ENCODE measurements around the gene PRKAG2. TPM values are rescaled to one million over a fixed set of nuclear protein-coding genes. Genes with fewer than 3 reads are reported as not detected.

Gene PRKAG2
- total and polyA plus RNA-seq, 2 of the 13 experiments (the other 11 are each of a cell fraction or from before 2014, with no cell fraction given), result 0.90 to 1.3 TPM

DNA sequence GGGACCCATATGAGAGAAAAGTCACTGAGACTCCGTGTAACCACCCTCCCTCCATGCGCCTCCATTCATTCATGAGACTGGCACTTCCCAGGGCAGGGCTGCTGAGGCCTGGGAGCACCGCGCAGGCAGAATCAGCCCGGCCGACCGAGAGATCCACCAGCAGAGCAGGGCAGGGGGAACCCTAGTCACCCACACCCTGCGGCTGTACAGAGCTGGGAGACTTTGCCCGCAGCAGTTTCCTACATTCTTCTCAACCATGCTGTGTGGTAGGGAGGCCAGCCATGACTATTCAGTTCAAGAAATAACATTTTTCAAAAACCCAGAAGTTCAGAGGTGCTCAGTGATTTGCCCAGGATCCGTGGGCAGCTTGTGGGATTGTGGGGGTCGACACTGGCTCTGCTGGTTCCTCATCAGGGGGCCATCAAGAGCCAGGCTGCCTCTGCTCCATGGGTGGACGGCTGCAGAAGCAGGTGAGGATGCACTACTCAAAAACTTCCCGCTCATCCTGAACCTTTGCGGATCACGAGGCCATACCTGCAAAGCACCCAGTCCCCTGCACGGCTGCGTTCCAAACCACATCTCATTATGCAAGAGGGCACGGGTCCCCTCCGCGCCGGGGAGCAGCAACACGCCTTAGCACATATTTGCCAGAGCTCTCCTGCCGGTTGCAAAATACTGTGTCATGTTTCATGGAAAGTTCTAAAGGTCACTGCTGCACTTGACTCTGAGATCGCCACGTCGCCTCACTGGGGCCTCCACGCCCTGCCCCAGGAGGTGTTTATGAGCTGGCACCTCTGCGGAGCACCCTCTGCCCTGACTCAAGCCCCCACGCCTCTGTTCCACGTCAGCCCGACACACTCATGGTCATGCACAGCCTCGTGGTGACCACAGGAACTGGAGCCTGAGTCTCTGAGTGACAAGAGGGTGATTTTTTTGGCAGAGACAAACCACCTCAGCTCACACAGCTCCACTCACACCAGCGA is 132.0 kb downstream of the PRKAG2 start (continued):
- TF ChIP-seq ZNF614 (CRISPR knock-in tag; IDR thresholded peaks at IDR 0.05; ENCODE audit: borderline replicate concordance) (peak; percentile 95; the same call in 1 of the 2 replicates), GTF3A (CRISPR knock-in tag; conservative IDR thresholded peaks at IDR 0.05) (no peak), ZNF616 (CRISPR knock-in tag; IDR thresholded peaks at IDR 0.05; ENCODE audit: low read depth) (no peak), ARID4A (CRISPR knock-in tag; IDR thresholded peaks at IDR 0.05; ENCODE audit: borderline replicate concordance) (peak; percentile 70; the same call in 1 of the 2 replicates), CEBPB (IDR thresholded peaks at IDR 0.05; ENCODE audit: borderline replicate concordance, low read depth, low read length) (peak; percentile 99), THYN1 (CRISPR knock-in tag; IDR thresholded peaks at IDR 0.05; ENCODE audit: borderline replicate concordance, low read depth) (no peak), ZNF792 (CRISPR knock-in tag; IDR thresholded peaks at IDR 0.05) (peak; percentile 92), RXRA (CRISPR knock-in tag; IDR thresholded peaks at IDR 0.05) (peak; percentile 95), ZNF564 (CRISPR knock-in tag; IDR thresholded peaks at IDR 0.05) (0 out of 2 replicates have a peak, but pooled peaks have one; percentile 51), MTF1 (CRISPR knock-in tag; IDR thresholded peaks at IDR 0.05) (no peak), MAFG (CRISPR knock-in tag; IDR thresholded peaks at IDR 0.05) (no peak), ZNF441 (CRISPR knock-in tag; IDR thresholded peaks at IDR 0.05; ENCODE audit: borderline replicate concordance) (peak; percentile 84), IRF1 (CRISPR knock-in tag; IDR thresholded peaks at IDR 0.05; ENCODE audit: low read depth) (no peak)
- TF ChIP-seq, protein P1, sequence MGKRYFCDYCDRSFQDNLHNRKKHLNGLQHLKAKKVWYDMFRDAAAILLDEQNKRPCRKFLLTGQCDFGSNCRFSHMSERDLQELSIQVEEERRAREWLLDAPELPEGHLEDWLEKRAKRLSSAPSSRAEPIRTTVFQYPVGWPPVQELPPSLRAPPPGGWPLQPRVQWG (CRISPR knock-in tag; IDR thresholded peaks at IDR 0.05; ENCODE audit: borderline replicate concordance, low read depth), result no peak
- TF ChIP-seq, protein P2, sequence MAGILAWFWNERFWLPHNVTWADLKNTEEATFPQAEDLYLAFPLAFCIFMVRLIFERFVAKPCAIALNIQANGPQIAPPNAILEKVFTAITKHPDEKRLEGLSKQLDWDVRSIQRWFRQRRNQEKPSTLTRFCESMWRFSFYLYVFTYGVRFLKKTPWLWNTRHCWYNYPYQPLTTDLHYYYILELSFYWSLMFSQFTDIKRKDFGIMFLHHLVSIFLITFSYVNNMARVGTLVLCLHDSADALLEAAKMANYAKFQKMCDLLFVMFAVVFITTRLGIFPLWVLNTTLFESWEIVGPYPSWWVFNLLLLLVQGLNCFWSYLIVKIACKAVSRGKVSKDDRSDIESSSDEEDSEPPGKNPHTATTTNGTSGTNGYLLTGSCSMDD (CRISPR knock-in tag; IDR thresholded peaks at IDR 0.05), result no peak
- TF ChIP-seq, protein P3, sequence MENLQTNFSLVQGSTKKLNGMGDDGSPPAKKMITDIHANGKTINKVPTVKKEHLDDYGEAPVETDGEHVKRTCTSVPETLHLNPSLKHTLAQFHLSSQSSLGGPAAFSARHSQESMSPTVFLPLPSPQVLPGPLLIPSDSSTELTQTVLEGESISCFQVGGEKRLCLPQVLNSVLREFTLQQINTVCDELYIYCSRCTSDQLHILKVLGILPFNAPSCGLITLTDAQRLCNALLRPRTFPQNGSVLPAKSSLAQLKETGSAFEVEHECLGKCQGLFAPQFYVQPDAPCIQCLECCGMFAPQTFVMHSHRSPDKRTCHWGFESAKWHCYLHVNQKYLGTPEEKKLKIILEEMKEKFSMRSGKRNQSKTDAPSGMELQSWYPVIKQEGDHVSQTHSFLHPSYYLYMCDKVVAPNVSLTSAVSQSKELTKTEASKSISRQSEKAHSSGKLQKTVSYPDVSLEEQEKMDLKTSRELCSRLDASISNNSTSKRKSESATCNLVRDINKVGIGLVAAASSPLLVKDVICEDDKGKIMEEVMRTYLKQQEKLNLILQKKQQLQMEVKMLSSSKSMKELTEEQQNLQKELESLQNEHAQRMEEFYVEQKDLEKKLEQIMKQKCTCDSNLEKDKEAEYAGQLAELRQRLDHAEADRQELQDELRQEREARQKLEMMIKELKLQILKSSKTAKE (CRISPR knock-in tag; IDR thresholded peaks at IDR 0.05; ENCODE audit: borderline replicate concordance), result peak; percentile 91
- TF ChIP-seq, protein P4, sequence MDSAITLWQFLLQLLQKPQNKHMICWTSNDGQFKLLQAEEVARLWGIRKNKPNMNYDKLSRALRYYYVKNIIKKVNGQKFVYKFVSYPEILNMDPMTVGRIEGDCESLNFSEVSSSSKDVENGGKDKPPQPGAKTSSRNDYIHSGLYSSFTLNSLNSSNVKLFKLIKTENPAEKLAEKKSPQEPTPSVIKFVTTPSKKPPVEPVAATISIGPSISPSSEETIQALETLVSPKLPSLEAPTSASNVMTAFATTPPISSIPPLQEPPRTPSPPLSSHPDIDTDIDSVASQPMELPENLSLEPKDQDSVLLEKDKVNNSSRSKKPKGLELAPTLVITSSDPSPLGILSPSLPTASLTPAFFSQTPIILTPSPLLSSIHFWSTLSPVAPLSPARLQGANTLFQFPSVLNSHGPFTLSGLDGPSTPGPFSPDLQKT (CRISPR knock-in tag; IDR thresholded peaks at IDR 0.05; ENCODE audit: borderline replicate concordance), result no peak
